ENCODE results near the gene HBA1. TPM values are rescaled to one million over a fixed set of nuclear protein-coding genes. Genes with fewer than 3 reads are reported as not detected.

HBA1 gene
- total and polyA plus RNA-seq, 9 of the 15 experiments (the other 6 are each of a cell fraction or from before 2014, with no cell fraction given) = 128 to 2,388 (median 380) TPM

DNA sequence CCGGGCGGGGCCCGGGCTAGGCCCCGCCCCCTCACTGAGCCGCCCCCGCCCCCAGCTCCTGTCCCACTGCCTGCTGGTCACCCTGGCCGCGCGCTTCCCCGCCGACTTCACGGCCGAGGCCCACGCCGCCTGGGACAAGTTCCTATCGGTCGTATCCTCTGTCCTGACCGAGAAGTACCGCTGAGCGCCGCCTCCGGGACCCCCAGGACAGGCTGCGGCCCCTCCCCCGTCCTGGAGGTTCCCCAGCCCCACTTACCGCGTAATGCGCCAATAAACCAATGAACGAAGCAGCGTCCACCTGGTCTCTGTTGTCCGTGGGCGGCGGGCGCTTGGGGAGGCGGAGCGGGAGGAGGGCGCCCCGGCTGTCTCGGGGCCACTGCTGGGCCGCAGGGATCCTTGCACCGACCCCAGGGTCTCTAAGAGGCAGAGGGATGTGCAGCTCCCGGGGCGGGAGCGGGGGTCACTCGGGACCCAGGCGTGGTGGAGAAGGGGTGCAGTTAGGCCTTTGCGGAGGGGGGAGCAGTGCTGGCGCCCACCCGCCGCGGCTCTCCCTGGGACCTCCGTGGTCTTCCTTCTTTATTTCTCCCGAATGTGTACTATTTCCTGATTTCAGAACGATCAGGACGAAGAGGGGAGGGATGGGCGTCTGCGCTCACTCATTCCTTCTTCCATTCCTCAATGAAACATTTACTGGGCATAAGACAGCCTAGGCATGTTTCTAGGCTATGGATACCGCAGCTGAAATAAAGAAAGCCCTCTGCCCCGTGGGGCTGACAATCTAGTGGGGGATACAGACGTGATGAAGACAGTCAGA, 22.1 kb upstream of the HBA1 start (continued):
- TF ChIP-seq ATF1 (CRISPR knock-in tag; IDR thresholded peaks at IDR 0.05) = no peak
- TF ChIP-seq ATF1 (tag; IDR thresholded peaks at IDR 0.05) = peak; percentile 54; the same call in 1 of the 2 replicates
- no peak for TF ChIP-seq NFRKB (IDR thresholded peaks at IDR 0.05; ENCODE audit: low read depth)
- TF ChIP-seq SREBF2 (CRISPR knock-in tag; IDR thresholded peaks at IDR 0.05) = no peak
- TF ChIP-seq ZNF140 (CRISPR knock-in tag; IDR thresholded peaks at IDR 0.05) = no peak
- no peak for TF ChIP-seq ZNF551 (CRISPR knock-in tag; IDR thresholded peaks at IDR 0.05)
- no peak for TF ChIP-seq TCF7L2 (IDR thresholded peaks at IDR 0.05; ENCODE audit: low read depth, low read length)
- peak; percentile 53; the same call in 1 of the 2 replicates for TF ChIP-seq TAF7 (tag; IDR thresholded peaks at IDR 0.05)
- no peak for TF ChIP-seq ZNF212 (CRISPR knock-in tag; IDR thresholded peaks at IDR 0.05)

DNA sequence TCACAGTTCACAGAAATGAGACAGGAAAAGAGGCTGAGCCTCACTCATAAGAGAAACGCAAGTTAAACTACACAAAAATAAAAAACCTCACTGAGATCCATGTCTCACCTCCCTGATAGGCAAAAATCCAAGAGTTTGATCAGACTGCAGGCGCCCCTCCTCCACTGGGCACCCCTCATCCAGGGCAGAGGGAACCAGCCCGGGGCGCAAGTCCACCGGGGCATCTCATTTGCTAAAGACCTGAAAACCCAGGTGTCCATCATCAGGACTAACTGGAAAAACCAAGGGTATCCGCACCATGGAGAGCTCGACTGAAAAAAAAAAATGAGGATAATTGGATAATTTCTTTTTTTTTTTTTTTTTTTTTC, 21.5 kb upstream of the HBA1 start:
- FAIRE-seq = no peak
- ATAC-seq = no peak
- Histone ChIP-seq H3K27me3 (ENCODE audit: control insufficient read depth in 2 of 2, insufficient read depth in 2 of 2, low read length in 2 of 2) (no peaks in the 10 kb centered on the region), H3K4me1 (replicated peaks in 1 of 2; ENCODE audit: control insufficient read depth in 2 of 2, insufficient read depth in 2 of 2, low read length in 2 of 2) (peaks cover 20 to 26% of the 10 kb centered on the region in 2 experiments; a peak in 4 of 5 replicates), H2AFZ (ENCODE audit: low read depth, low read length) (peak overlapping the region; percentile 82), H3K9me3 (replicated peaks; ENCODE audit: control insufficient read depth, insufficient read depth, low read depth, low read length) (0 out of 2 replicates have a peak, but pooled peaks cover 2% of the 10 kb centered on the region), H3K4me3 (peak overlapping the region; percentile 55), H3K9ac (ENCODE audit: insufficient read depth in 1 of 2, low read depth in 2 of 2, low read length in 2 of 2) (peak overlapping the region; percentile 68 to 86; a peak in 3 of 4 replicates), H4K20me1 (replicated peaks; ENCODE audit: control insufficient read depth, insufficient read depth, low read length) (no peaks in the 10 kb centered on the region), H3K4me2 (ENCODE audit: insufficient read depth, low read length) (peak overlapping the region; percentile 78), H3K36me3 (ENCODE audit: control insufficient read depth, insufficient read depth, low read length) (no peaks in the 10 kb centered on the region), H3K79me2 (ENCODE audit: control insufficient read depth, insufficient read depth, low read length) (peaks cover 2% of the 10 kb centered on the region; the same call in 1 of the 3 replicates), H3K9me1 (ENCODE audit: control insufficient read depth, insufficient read depth, low read length) (no peaks in the 10 kb centered on the region), H3K27ac (ENCODE audit: extremely low read depth, low read depth, low read length) (peak overlapping the region; percentile 77)
- CTCF ChIA-PET (ENCODE audit: low intra/inter-chr PET ratio) = no interaction called here
- intact Hi-C loops (cut with micrococcal nuclease) (no loop called here), in situ Hi-C loops (cut with MboI) (no loop called here)
- POLR2A ChIA-PET = no interaction called here
- no peak for DNase-seq (ENCODE audit: extremely low read depth in 1 of 4, low spot score in 3 of 4)
- BruUV-seq (replicated peaks) = no TSS peak
- WGBS (ENCODE audit: insufficient coverage, low coverage, missing lambda C conversion rate) = 80% methylated on average over 4 of the region's 7 CpGs
- TF ChIP-seq ELF4 (CRISPR knock-in tag; IDR thresholded peaks at IDR 0.05) (no peak), PPARD (CRISPR knock-in tag; IDR thresholded peaks at IDR 0.05) (no peak)
- TF ChIP-seq, protein P1, sequence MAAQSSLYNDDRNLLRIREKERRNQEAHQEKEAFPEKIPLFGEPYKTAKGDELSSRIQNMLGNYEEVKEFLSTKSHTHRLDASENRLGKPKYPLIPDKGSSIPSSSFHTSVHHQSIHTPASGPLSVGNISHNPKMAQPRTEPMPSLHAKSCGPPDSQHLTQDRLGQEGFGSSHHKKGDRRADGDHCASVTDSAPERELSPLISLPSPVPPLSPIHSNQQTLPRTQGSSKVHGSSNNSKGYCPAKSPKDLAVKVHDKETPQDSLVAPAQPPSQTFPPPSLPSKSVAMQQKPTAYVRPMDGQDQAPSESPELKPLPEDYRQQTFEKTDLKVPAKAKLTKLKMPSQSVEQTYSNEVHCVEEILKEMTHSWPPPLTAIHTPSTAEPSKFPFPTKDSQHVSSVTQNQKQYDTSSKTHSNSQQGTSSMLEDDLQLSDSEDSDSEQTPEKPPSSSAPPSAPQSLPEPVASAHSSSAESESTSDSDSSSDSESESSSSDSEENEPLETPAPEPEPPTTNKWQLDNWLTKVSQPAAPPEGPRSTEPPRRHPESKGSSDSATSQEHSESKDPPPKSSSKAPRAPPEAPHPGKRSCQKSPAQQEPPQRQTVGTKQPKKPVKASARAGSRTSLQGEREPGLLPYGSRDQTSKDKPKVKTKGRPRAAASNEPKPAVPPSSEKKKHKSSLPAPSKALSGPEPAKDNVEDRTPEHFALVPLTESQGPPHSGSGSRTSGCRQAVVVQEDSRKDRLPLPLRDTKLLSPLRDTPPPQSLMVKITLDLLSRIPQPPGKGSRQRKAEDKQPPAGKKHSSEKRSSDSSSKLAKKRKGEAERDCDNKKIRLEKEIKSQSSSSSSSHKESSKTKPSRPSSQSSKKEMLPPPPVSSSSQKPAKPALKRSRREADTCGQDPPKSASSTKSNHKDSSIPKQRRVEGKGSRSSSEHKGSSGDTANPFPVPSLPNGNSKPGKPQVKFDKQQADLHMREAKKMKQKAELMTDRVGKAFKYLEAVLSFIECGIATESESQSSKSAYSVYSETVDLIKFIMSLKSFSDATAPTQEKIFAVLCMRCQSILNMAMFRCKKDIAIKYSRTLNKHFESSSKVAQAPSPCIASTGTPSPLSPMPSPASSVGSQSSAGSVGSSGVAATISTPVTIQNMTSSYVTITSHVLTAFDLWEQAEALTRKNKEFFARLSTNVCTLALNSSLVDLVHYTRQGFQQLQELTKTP (IDR thresholded peaks at IDR 0.05; ENCODE audit: low read depth in 1 of 2, partially characterized antibody in 2 of 2) = no peak
- TF ChIP-seq, protein P2, sequence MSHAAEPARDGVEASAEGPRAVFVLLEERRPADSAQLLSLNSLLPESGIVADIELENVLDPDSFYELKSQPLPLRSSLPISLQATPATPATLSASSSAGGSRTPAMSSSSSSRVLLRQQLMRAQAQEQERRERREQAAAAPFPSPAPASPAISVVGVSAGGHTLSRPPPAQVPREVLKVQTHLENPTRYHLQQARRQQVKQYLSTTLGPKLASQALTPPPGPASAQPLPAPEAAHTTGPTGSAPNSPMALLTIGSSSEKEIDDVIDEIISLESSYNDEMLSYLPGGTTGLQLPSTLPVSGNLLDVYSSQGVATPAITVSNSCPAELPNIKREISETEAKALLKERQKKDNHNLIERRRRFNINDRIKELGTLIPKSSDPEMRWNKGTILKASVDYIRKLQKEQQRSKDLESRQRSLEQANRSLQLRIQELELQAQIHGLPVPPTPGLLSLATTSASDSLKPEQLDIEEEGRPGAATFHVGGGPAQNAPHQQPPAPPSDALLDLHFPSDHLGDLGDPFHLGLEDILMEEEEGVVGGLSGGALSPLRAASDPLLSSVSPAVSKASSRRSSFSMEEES (CRISPR knock-in tag; IDR thresholded peaks at IDR 0.05) = no peak
